WTC11 (cell line): ENCODE data around the gene BOC. TPM values are rescaled to one million over a fixed set of nuclear protein-coding genes. Genes with fewer than 3 reads are reported as not detected.

Experiments
- ATAC-seq: fragments of 200-7000 bp; cut with Tn5 transposase; 2 replicates; pipeline ENCODE4 v1.10.0; 2021; ENCODE audit warnings: mild to moderate bottlenecking, moderate library complexity
- CTCF ChIA-PET: fragments of 300-600 bp; sonication (Branson Sonifier 250); formaldehyde crosslinking; loops from one replicate; lab custom pipeline; 2021; ENCODE audit warnings: antibody characterized with exemption; lab: Charles Lee
- POLR2A ChIA-PET: fragments of 350-600 bp; sonication (Branson Sonifier 250); formaldehyde crosslinking; loops from one replicate; lab custom pipeline; 2021; ENCODE audit warnings: antibody characterized with exemption; lab: Charles Lee
- DNase-seq: peaks from one replicate; pipeline ENCODE4 v3.0.0; 2021; ENCODE audit warnings: low spot score
- H3K27ac Mint-ChIP-seq: 2 replicates; pipeline ENCODE4 v1.8.0; 2021; ENCODE audit warnings: mixed read lengths
- H3K27me3 Mint-ChIP-seq: 2 replicates; pipeline ENCODE4 v1.8.0; 2021; ENCODE audit warnings: low read depth, mild to moderate bottlenecking, moderate library complexity, mixed read lengths
- H3K36me3 Mint-ChIP-seq: 2 replicates; pipeline ENCODE4 v1.8.0; 2021; ENCODE audit warnings: mixed read lengths
- H3K4me1 Mint-ChIP-seq: 2 replicates; pipeline ENCODE4 v1.8.0; 2022; ENCODE audit warnings: mixed read lengths
- H3K4me3 Mint-ChIP-seq: 2 replicates; pipeline ENCODE4 v1.8.0; 2021; ENCODE audit warnings: mild to moderate bottlenecking, moderate library complexity, mixed read lengths
- H3K9me3 Mint-ChIP-seq: 2 replicates; pipeline ENCODE4 v1.8.0; 2021; ENCODE audit warnings: mixed read lengths
- ATF2 ChIP-seq: sonication (generic); formaldehyde crosslinking; IDR thresholded peaks from 2 replicates; pipeline ENCODE4 v1.8.1; 2022; ENCODE audit warnings: low read depth, missing genetic modification reagents, borderline replicate concordance
- ATF3 ChIP-seq: sonication (generic); formaldehyde crosslinking; conservative IDR thresholded peaks from 2 replicates; pipeline ENCODE4 v1.8.1; 2022; ENCODE audit warnings: mild to moderate bottlenecking, missing genetic modification reagents
- ATF6 ChIP-seq: sonication (generic); formaldehyde crosslinking; IDR thresholded peaks from 2 replicates; pipeline ENCODE4 v1.8.1; 2023; ENCODE audit warnings: mild to moderate bottlenecking, missing genetic modification reagents
- E2F1 ChIP-seq: sonication (generic); formaldehyde crosslinking; IDR thresholded peaks from 2 replicates; pipeline ENCODE4 v1.8.0; 2022; ENCODE audit warnings: mild to moderate bottlenecking, missing genetic modification reagents
- EMX1 ChIP-seq: fragments of 250-450 bp; sonication (Bioruptor Pico); IDR thresholded peaks from 2 replicates; pipeline ENCODE4 v1.8.0; 2021; ENCODE audit warnings: mild to moderate bottlenecking
- ERG ChIP-seq: fragments of 250-450 bp; sonication (Bioruptor Pico); IDR thresholded peaks from 2 replicates; pipeline ENCODE4 v1.8.0; 2021; ENCODE audit warnings: mild to moderate bottlenecking
- FOXJ3 ChIP-seq: sonication (generic); formaldehyde crosslinking; IDR thresholded peaks from 2 replicates; pipeline ENCODE4 v1.9.0; 2021; ENCODE audit warnings: missing genetic modification reagents, mild to moderate bottlenecking, borderline replicate concordance
- FOXP4 ChIP-seq: sonication (generic); formaldehyde crosslinking; IDR thresholded peaks from 2 replicates; pipeline ENCODE4 v1.8.0; 2022; ENCODE audit warnings: mild to moderate bottlenecking, missing genetic modification reagents
- HMGA2 ChIP-seq: fragments of 250-450 bp; sonication (Bioruptor Pico); IDR thresholded peaks from 2 replicates; pipeline ENCODE4 v1.4.0; 2021; ENCODE audit warnings: mild to moderate bottlenecking, moderate library complexity
- JAZF1 ChIP-seq: fragments of 250-450 bp; sonication (Bioruptor Pico); IDR thresholded peaks from 2 replicates; pipeline ENCODE4 v1.9.0; 2021; ENCODE audit warnings: moderate library complexity, mild to moderate bottlenecking, inconsistent platforms
- MLX ChIP-seq: sonication (generic); formaldehyde crosslinking; IDR thresholded peaks from 2 replicates; pipeline ENCODE4 v1.8.1; 2023; ENCODE audit warnings: mild to moderate bottlenecking, missing genetic modification reagents, moderate library complexity
- SP1 ChIP-seq: sonication (generic); formaldehyde crosslinking; conservative IDR thresholded peaks from 2 replicates; pipeline ENCODE4 v1.8.1; 2022; ENCODE audit warnings: missing genetic modification reagents
- USF2 ChIP-seq: sonication (generic); formaldehyde crosslinking; IDR thresholded peaks from 2 replicates; pipeline ENCODE4 v1.8.1; 2023; ENCODE audit warnings: mild to moderate bottlenecking, missing genetic modification reagents, moderate library complexity
- ZNF121 ChIP-seq: sonication (generic); formaldehyde crosslinking; IDR thresholded peaks from 2 replicates; pipeline ENCODE4 v1.8.0; 2023; ENCODE audit warnings: missing genetic modification reagents
- ZNF138 ChIP-seq: sonication (generic); formaldehyde crosslinking; conservative IDR thresholded peaks from 2 replicates; pipeline ENCODE4 v1.8.1; 2022; ENCODE audit warnings: mild to moderate bottlenecking, moderate library complexity, missing genetic modification reagents
- ZNF219 ChIP-seq: sonication (generic); formaldehyde crosslinking; IDR thresholded peaks from 2 replicates; pipeline ENCODE4 v1.8.0; 2023; ENCODE audit warnings: missing genetic modification reagents, mild to moderate bottlenecking, borderline replicate concordance
- ZNF281 ChIP-seq: sonication (generic); formaldehyde crosslinking; IDR thresholded peaks from 2 replicates; pipeline ENCODE4 v1.8.0; 2023; ENCODE audit warnings: mild to moderate bottlenecking, missing genetic modification reagents
- total RNA-seq: library from RNA; stranded (reverse); gene quantifications from 3 replicates; pipeline ENCODE4 v1.2.3, GENCODE V29; 2021

Gene BOC
- total RNA-seq, 1 experiment from 2014 or later, result 8.0 TPM

- TF ChIP-seq HMGA2 (no peak), ATF3 (CRISPR knock-in tag) (no peak), SP1 (CRISPR knock-in tag) (no peak)
These were observed 38.2 kb downstream of the BOC start (continued) for GRCh38 chr3:113249601-113250000.

GRCh38 chr3:113250566-113250965 lies 39.2 kb downstream of the BOC start:
- DNase-seq, result no peak
- H3K4me3 Mint-ChIP-seq, result no peak overlapping the region
- ChIA-PET POLR2A (no interaction called here), CTCF (no interaction called here)
- H3K4me1 Mint-ChIP-seq, result peaks cover 46% of the 10 kb centered on the region
- no peaks in the 10 kb centered on the region for H3K27me3 Mint-ChIP-seq
- H3K36me3 Mint-ChIP-seq, result no peaks in the 10 kb centered on the region
- TF ChIP-seq ERG (CRISPR knock-in tag) (no peak), USF2 (CRISPR knock-in tag) (no peak), JAZF1 (CRISPR knock-in tag) (no peak), E2F1 (CRISPR knock-in tag) (no peak), FOXJ3 (no peak), ZNF219 (no peak), ATF6 (CRISPR knock-in tag) (no peak)
- no peak for ATAC-seq
- no peak overlapping the region for H3K27ac Mint-ChIP-seq
- H3K9me3 Mint-ChIP-seq, result no peaks in the 10 kb centered on the region

- Mint-ChIP-seq H3K9me3 (no peaks in the 10 kb centered on the region), H3K27ac (no peak overlapping the region), H3K36me3 (no peaks in the 10 kb centered on the region), H3K27me3 (no peaks in the 10 kb centered on the region), H3K4me1 (peaks cover 35% of the 10 kb centered on the region), H3K4me3 (no peak overlapping the region)
- POLR2A ChIA-PET, result no interaction called here
- CTCF ChIA-PET, result interaction anchor here (0.6 kb wide), 1 partner anchor 137 kb away, joined by 3 read pairs; no protein-coding TSS in a partner anchor
- TF ChIP-seq ZNF121 (CRISPR knock-in tag) (no peak), HMGA2 (no peak), FOXP4 (CRISPR knock-in tag) (no peak), ATF2 (no peak), EMX1 (CRISPR knock-in tag) (no peak), ZNF138 (CRISPR knock-in tag) (no peak), ZNF281 (CRISPR knock-in tag) (no peak), MLX (no peak)
- ATAC-seq (no peak), DNase-seq (no peak)
These were observed 40.5 kb downstream of the BOC start for GRCh38 chr3:113251817-113252216.
